ENCODE measurements around the gene CLDN2.

CLDN2 gene

DNA sequence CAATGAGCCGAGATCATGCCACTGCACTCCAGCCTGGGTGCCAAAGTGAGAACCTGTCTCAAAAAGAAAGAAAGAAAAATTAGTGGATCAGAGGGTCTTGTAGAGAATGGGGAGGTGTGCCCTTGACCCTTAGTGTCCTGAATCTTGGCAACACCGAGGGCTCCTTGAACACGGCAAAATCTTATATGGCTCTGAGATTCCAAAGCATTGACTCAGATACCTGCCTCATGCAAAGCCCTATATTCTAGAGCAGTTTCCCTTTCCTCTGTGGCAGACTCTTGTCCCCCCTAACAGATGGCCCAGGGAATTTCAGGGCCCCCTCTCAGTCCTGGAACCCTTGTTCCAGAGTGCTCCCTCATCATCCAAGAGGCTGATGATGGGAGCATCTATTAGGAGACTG, 6.8 kb downstream of the CLDN2 start:
- DNase-seq: no peak

DNA sequence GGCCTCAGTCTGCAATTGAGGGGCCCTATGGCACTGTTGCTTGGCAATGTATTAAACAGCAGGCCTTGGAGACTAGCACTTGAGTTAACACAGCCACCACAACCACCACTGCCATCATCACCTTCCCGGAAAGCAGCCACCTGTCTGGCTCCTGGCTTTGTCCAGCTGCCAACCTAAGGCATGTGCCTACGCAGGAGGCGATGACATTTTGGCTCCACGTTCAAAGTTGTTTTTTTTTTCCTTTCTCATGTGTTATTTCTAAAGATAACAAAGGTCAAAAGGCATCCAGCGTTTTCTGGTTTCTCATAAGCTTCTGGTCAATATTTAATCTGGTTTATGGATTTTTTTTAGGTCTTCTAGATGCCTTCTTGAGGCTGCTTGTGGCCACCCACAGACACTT, 7.5 kb downstream of the CLDN2 start:
- DNase-seq: no peak

DNA sequence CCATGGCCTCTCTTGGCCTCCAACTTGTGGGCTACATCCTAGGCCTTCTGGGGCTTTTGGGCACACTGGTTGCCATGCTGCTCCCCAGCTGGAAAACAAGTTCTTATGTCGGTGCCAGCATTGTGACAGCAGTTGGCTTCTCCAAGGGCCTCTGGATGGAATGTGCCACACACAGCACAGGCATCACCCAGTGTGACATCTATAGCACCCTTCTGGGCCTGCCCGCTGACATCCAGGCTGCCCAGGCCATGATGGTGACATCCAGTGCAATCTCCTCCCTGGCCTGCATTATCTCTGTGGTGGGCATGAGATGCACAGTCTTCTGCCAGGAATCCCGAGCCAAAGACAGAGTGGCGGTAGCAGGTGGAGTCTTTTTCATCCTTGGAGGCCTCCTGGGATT, 8.0 kb downstream of the CLDN2 start:
- no peak for DNase-seq

DNA sequence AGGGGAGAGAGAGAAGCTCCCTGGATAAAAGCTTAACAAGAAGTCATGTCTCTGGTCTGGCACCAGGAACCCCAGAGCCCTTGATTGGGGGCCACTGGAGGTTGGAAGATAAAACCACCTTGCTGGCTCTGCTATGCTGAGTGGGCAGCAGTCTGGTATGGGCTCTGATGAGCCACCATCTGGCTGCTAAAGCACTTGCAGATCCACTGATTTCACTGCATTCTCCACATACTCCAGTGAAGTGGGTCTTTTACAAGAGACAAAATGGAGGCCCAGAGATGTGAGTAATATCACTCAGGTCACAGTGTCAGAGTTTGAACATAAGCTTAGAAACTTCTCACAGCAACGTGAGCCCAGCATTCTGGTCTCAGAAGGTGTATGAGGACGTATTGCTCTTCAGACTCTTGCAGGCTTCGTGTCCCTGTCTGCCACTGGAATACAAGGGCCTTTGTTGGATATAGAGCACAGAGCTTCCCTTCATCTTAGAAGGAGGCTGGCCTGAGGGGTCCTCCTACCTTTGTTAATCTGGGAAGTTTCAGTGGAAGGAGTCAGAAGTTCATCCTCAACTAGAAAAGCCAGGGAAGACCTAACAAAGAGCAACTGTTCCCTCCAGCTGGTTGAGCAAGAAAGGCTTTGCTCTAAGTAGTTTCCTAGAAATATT, 11.8 kb downstream of the CLDN2 start:
- DNase-seq: no peak

DNA sequence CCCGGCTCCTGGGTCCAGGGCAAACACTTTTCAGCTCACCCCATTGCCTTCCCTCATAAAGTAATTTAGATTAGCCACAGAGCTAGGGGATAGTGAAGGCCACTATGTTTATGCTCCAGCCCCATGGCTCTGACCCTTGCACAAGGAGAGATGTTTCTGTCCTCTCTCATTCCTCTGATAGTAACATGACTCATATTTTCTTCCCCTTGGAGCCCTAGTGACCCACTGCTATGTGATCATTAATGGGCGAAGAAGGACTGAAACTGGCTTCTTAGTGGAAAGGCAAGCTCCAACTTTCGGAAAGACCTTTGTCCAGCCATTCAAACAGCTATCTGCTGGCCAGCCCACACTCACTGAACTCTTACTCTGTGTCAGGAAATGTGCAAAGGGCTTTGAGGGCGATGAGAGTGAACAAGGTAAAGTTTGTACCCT, 12.3 kb downstream of the CLDN2 start:
- DNase-seq: no peak

DNA sequence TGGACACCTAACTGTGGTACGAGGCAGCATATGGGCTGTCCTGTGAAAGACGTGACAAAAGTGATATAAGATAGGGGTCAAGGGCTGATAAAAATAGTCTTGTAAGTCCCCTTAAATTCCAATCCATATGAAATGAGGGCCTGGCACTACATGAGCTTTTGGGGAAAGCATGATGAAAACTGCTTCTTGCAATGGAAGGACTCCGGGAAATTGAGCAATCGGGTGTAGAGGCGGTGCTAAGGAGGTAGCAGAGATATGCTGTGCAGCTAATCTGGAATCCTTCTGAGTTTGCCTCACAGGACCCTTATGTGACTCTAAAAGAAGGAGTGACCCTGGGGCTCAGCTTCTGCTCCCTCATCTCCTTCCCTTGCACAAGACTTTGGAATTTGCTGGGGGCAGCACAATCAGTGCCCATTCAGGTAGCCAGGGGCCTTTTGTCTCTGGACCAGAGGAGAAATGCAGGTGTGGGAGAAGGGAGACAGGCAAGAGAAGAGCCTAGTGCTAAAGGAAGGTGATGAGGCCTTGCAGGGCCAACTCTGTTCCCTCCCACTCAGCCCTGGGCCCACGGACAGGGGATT, 12.8 kb downstream of the CLDN2 start:
- peak in 3 of 4 experiments; percentile 1 to 4 (median 3) for DNase-seq

DNA sequence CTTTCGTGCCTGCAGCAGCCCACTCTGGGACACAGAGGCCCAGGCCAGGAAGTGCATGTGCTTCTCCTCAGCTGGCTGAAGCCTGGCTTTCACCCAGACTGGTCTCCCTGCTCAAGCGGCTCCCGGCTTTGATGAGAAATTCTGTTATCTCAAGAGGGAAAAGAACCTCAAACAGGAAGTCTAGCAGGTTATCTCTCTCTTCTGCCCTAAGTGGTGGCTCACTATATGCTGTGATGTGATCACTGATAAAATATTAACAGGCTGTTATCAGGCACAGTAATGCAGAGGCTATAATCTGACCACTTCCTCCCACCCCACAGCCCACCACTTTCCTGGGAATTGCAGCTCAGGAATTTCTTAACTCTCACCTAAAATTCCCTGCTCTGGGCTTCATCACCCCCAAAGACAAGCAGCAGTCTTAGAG, 13.3 kb downstream of the CLDN2 start:
- DNase-seq: peak in 1 of 4 experiments; percentile 6

DNA sequence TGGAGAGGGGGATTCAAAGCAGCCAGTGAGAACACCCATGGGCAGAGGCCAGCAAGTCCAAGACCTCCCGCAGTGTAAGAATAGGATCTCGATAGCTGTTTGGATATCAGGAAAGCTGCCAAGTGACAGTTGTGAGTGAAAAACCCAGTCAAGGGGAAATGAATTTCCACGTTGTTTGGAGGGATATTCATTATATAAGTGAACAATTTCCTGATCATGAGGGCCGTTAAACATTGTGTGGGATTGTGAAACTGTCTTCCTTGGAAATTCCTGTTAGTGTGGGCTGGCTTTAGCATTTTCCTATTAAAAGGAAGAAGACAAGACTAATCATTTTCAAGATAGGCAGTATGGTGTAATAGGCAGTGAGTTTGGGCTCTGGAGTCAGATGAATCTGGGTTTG, 15.0 kb downstream of the CLDN2 start:
- DNase-seq: no peak

DNA sequence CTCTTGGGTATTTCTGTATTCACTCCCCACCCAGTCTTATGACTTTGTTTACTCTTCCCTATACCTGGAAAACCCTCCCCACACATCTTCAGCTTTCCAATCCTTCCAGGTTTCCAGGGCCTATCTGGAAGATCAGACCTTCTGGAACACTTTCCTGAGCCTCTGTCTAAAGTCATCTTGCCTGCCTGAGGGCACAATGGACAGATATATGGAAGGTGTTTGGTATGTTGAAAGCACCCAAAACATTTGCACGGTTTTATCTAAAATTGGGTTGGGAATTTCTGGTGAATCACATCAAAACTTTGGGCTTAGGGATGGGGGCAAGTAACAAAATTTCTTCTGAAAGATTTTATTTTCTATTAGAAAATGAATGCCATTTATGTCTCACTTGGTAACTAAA, 16.0 kb downstream of the CLDN2 start:
- DNase-seq: no peak

DNA sequence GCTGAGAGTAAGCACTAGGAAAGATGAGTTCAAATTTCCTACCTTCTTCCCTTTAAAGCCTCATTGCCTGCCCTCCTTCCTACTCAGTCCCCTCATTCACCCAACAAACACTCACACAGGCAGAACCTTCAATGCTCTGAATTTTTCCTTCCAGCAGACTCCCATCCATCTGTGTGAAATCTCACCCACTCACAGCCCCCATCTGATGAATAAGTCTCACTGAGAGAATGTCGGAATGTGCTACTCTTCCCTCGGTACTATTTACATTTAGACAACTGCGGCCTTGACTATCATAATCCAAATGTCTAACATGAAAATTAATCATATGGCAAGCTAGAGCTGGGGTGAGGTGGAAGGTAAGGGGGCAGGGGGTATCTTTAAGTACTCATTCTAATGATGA, 19.4 kb downstream of the CLDN2 start:
- DNase-seq: no peak

DNA sequence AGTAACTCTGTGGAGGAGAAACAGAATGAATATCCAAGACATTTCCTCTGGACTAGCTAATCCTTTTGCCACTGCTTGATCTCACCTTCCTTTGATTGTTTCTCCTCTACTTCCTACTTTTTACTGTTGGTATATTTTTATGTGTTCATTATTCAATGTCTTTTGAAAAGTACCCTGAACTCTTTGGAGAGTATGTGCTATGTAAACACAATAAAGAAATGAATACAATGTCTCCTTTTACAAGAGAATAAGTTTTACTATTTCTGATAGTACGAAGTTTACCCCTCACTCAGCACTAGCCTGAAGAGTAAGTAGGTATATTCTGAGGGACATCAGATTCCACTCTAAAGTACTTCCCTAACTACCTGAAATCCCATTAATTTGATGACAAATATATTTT, 19.9 kb downstream of the CLDN2 start:
- DNase-seq: no peak

DNA sequence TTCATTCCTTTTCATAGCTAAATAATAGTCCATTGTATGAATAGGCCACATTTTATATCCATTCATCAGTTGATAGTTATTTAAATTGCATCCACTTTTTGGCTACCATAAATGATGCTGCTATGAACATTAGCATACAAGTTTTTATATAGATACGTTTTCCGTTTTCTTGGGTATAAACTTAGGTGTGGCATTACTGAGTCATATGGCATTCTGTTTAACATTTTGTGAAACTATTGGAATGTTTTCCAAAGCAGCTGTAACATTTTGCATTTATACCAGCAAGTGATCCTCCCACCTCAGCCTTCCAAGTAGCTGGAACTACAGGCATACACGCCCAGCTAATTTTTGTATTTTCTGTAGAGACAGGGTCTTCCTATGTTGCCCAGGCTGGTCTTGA, 26.3 kb downstream of the CLDN2 start:
- DNase-seq: no peak

DNA sequence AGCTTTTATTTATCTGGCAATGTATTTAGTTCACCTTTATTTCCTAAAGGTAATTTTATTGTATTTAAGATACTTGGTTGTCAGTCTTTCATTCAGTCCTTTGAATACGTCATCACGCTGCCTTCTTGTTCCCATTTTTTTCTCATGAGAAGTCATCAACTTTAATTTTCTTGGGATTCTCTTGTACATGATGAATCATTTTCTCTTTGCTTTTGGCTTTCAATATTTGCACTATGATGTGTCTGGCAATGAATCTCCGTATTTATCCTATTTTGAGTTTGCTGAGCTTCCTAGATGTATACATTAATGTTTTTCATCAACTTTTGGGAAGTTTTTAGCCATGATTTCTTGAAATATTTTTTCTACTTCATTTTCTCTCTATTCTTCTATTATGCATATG, 28.4 kb downstream of the CLDN2 start:
- no peak for DNase-seq

DNA sequence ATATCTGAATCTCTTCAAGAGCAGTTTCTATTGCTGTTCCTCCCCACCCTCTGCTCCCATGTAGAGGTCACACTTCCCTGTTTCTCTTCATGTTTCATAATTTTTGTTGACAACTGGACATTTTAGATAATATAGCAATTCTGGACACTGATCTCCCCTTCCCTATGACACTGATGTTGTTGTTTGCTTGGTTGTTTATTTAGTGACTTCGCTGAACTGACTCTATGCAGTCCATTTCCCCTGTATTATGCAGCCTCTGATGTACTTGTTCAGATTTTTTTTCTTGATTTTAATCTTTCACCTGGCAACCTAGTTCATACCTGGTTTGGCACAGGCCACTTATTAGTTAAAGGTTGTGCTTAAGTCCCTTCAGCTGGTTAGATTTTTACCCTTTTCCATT, 29.2 kb downstream of the CLDN2 start:
- peak in 1 of 4 experiments; percentile 2 for DNase-seq

DNA sequence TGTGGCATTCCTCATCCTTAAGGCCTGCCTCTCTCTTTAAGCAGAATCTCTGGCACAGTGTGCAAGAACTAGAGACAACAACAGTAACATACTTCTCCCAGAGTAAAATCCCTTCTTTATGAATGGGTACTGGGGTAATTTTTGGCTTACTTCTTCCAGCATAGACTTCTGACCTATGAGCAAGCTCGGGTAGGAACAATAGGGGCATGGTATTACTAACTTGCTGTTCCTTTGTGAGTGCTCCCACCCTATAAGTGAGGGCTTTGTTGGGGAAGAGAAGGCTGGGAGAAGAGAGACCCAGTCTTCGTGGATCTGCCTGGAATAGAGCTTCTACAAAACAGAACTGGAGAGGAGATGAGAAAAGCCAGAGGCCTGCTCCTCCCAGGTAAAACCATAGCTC, 30.2 kb downstream of the CLDN2 start:
- DNase-seq: no peak

DNA sequence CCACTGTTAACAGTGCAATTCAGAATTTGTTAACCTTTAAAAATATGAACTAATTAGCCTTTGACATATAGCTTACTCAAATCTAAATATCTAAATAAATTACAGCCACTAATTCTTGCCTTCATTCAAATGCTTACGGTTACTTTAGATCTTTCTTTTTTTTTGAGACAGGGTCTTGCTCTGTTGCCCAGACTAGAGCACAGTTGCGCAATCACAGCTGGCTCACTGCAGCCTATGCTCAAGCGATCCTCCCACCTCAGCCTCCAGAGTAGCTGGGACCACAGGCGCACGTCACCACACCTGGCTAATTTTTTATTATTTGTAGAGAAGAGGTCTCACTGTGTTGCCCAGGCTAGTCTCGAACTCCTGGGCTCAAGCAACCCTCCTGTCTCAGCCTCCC, 31.0 kb downstream of the CLDN2 start:
- no peak for DNase-seq

DNA sequence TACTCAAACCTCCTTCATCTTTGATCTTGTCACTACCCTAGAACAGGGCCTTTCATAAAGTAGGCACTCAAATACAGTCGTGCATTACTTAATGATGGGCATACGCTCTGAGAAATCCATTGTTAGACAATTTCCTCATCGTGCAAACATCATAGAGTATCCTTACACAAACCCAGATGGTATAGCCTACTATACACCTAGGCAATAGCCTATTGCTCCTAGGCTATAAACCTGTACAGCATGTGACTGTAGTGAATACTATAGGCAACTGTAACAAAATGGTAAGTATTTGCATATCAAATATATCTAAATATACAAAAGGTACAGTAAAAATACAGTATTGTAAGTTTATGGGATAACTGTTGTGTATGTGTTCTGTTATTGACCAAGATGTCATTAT, 31.9 kb downstream of the CLDN2 start:
- DNase-seq: no peak

DNA sequence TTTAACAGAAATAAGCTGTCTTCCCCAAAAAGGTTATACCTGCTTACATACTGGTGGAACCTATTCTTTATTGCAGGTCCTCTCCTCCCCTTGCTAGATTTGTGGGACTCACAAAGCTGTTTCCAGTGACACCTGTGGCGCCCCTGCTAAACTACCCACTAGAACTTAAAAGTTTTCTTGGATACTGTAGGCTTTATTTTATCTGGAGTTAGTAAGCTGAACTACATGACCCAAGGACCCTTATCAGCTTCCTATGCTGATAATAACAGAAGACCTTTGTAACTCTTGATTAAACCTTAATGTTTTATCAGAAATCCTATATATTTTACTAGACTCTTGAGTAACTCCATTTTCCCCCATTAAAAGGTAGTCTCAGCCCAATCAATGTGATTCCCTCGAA, 32.3 kb downstream of the CLDN2 start:
- DNase-seq: no peak

DNA sequence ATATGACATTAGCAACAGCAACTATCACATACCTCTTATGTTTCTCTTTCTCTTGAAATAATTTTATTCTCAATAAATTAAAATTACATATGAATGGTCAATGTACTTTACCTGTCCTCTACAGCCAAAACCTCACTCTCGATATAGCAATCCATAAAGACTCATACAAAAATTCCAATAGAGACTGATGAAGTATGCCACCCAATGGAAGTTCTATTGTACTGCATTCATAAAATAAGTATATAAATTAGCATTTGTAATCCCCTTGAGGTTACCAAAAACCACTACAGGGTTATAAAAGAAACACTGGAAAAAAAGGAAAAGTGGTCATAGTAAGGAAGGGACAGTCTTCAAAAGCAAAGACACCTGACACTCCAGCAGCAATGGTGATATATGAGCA, 32.8 kb downstream of the CLDN2 start:
- peak in 2 of 4 experiments; percentile 10 to 17 for DNase-seq

DNA sequence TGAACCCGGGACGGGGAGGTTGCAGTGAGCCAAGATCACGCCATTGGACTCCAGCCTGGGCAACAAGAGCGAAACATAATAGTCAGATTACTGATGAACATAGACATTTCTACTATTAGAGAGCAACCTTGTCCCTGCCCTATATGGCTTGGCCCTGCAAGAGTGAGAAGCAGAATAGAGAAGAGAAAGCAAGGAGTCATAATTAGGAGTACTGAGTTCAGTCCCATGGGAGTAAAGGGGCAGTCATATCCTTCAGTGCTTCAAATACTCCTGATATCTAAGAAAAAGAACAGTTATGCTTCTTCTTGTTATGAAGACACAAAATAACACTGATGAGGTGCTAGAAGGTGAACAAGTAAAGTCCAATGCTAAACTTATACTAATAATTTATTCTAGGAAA, 33.8 kb downstream of the CLDN2 start:
- no peak for DNase-seq

DNA sequence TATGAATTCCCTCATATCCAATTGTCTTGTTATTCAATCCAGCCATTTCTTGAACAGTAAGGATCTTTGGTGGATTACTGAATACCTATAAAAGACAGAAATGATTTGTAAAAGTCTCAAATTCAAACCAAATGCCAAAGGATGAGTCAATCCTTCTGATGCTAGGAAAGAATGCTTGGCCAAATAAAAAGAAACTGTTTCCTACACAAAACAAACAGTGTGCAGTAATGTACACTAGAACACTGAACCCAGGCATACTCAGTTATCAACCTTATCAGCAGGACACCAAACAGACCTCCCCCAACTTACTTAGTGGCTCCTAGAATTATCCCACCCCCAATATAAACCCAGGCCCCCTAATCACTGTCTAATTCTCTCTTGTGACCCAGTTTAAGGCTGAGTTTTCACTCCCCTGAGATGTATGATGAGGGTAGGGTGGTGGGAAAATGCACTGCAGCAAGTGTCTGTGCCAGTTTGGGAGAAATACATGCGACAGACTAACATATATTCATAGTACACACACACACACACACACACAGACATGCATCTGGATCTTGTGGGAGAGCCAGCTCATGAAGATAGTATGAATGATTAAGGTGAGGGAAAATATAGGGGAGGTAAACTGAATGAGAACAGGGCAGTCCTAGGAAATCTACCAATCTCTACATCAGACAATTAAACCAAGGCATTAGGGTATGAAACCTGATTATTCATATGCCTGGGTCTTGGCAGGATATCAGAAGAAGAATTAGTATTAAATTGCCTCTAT, 35.0 kb downstream of the CLDN2 start:
- no peak for DNase-seq

DNA sequence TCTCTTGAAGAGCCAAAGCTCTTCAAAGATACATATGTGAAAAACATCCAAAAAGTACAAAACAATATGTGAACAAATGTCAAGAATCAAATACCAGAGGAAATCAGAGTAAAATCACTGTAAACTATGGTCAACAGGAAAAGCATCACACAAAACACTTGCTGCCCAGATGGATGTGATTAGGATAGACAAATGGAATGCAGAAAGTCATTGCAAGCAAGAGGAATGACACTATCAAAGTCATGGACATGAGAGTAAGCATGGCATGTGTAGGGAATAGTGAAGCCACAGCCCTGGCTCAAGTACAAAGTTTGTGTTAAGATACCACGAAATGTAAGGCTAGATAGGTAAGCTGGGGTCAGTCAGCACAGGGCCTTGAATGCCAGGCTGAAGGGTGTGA, 37.7 kb downstream of the CLDN2 start:
- DNase-seq: no peak

DNA sequence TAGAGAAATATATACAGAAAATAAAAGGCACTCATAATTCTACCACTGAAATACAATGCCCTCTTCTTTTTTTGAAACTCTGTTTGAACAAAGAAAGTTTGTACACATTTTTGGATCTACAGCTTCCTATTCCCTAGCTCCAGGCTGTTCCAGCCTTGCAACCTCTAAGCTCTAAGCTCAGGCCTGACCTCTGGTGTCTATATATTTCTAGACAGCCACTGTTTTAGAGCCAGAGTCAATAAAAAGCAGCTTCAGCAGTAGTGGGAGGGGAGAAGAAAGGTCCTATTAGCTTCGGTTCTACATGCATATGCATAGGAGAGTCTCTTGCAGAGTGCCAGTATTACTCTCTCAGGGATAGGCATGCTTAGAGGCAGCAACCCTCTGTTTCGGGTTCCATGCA, 39.7 kb downstream of the CLDN2 start:
- no peak for DNase-seq

DNA sequence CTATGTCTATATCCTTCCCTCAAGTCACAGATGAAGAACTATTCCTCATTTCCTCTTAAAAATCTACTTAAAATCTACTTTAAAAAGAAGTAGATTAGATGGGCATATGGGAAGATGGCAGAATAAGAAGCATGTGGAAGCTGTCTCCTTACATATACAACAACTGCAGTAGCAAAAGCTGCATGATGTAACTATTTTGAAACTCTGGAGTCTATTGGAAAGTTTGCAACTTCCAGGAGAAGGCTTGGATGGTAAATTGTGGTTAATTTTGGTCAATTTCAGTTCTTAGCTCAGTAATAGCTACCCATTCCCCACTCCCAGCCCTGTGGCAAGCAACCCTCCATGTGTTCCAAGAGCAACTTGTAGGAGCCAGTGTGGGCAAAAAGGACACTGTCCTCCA, 42.9 kb downstream of the CLDN2 start:
- no peak for DNase-seq
